Subcutaneous adipose tissue (tissue), 4 donors: ENCODE data around the gene ALDH3A2. TPM values are rescaled to one million over a fixed set of nuclear protein-coding genes. Genes with fewer than 3 reads are reported as not detected.

ENCODE experiments used
- CTCF ChIP-seq: fragments of 450-650 bp; IDR thresholded peaks from one replicate; pipeline ENCODE4 v1.5.1; 2016; ENCODE audit warnings: low read depth, mild to moderate bottlenecking, control low read depth, antibody characterized with exemption, moderate library complexity
- total RNA-seq, 4 donors: library from RNA; depleted of rRNA; stranded (reverse); fragments of >200 nt; gene quantifications; one replicate each; pipeline ENCODE4 v1.1.0, GENCODE V29; 2016

Gene ALDH3A2
- total RNA-seq, 4 donors from 2014 or later: 117 to 177 (median 133) TPM

DNA sequence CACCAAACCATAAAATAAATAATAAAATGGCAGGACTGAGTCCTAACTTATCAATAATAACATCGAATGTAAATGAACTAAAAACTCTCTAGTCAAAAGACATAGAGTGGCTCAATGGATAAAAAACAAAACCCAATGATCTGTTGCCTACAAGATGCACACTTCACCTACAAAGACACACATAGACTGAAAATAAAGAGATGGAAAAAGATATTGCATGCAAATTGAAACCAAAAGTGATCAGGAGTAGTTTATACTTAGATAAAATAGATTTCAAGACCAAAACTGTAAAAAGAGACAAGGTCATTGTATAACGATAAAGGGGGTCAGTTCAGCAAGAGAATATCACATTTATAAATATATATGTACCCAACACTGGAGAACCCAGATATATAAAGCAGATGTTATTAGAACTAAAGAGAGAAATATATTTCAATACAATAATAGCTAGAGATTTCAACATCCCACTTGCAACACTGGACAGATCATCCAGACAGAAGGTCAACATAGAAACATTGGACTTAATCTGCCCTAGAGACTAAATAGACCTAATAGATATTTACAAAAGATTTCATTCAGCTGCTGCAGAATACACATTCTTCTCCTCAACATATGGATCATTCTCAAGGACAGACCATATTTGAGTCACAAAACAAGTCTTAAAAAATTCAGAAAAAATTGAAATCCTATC, 38.0 kb downstream of the ALDH3A2 start:
- TF ChIP-seq CTCF: no peak

GRCh38 chr17:19702217-19702641, 53.7 kb downstream of the ALDH3A2 start:
- no peak for TF ChIP-seq CTCF

GRCh38 chr17:19703106-19703827, 54.7 kb downstream of the ALDH3A2 start:
- TF ChIP-seq CTCF: no peak

DNA sequence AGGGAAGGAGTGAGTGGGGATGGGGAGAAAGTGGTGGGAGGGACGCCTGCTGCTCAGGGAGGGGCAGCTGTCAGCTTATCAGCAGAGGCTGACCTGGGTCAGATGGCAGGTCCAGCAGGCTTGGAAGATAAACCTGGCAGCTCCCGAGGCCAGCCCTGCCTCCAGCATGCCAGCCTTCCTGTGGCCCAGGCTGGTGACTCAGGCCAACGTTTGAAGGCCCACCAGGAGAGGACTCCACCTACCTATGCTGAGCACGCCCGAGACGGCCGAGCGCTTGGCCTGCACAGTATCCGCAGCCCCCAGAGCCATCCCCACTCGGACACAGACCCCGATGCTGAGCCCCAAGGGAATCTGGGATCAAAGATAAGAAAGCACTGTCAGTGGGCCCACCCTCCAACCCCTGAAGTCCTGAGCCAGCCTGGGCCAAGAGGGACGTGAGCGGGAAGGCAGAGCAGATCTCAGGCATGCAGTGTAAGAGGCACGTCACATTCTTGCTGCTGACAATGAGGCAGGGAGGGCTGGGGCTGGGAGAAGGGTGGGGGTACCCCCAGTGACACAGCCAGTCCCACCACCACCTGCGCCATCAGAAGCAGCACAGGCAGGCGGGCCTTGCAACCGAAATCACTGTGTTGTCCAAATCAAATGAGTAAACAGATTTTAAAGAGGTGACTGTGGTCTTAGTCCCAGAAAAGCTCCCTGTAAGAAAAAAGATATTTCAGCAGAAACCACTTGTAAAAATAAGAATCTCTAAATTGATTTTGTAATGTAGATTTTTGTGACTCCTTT, 55.5 kb downstream of the ALDH3A2 start:
- TF ChIP-seq CTCF: no peak

DNA sequence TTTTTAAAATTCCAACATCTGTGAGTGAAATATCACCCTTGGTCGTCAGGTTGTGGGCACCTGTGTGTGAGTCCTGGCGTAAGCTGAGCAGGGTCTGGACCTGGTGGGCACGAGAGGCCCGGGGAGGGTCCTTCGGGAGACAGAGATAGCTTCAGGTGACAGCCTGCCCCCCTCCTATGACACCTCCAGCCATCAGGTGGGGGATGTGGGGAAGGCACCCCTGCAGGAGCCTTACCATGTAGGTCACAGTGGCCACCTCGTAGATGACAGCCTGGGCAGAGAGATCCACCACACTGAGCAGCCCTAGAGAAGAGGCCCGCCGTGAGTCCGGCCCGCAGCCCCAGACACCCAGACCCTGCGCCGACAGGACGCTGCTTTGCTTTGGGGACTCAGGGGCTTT, 56.6 kb downstream of the ALDH3A2 start:
- no peak for TF ChIP-seq CTCF

- no peak for TF ChIP-seq CTCF
Measured at GRCh38 chr17:19705771-19706770, 57.5 kb downstream of the ALDH3A2 start.
